GM18520 (cell line): Measurements from ENCODE around the gene OGN.
"Not testable (repeated sequence)": the region's sequence is repeated elsewhere in the genome, so short reads cannot be mapped to it uniquely, and the experiment has no call there.

Experiments
- ATAC-seq: cut with Tn5 transposase; IDR thresholded peaks from one replicate; pipeline ENCODE4 v1.9.1; 2021; ENCODE audit not compliant: unreplicated experiment

The OGN gene, protein sequence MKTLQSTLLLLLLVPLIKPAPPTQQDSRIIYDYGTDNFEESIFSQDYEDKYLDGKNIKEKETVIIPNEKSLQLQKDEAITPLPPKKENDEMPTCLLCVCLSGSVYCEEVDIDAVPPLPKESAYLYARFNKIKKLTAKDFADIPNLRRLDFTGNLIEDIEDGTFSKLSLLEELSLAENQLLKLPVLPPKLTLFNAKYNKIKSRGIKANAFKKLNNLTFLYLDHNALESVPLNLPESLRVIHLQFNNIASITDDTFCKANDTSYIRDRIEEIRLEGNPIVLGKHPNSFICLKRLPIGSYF

DNA sequence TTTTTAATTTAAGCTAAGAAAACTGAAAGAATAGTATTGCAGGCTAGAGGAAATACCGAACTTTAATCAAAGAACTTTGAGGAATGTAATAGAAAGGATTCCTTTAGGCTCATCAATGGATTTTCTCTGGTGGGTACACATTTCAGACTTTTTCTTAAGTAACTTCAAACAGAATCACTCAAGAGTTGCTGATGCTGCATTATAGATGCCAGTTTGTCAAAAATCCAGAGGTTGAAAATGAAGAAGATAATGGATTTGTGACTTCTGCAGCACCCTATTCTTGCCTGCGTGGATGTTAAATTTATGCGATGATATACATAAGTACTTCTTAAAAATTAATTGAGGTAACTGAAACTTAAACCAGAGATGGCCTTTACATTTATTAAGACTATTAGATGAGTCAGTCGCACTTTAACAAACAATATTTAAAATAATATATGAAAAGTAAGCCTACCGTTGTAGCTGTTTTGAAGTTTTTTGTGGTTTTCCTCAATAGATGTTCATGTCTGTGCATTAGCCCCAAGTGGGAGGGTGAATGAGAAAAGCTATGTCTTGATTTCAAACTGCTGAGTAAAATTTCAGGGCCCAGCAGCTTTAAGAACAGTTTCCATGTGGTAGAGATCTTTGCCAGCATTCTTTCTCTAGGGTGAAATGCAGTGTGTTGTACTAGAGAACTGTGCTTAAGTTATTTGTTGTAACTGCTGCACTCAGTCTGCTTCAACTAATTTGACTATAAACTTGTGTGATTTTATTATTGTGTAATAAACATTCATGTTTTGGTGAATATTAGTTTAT, at the start of gene OGN:
Gene OGN (minus strand): TSS at position 537 of the 795 bp plus-strand sequence. CDS start 1,171 bp downstream, outside the sequence.
- no peak for ATAC-seq

DNA sequence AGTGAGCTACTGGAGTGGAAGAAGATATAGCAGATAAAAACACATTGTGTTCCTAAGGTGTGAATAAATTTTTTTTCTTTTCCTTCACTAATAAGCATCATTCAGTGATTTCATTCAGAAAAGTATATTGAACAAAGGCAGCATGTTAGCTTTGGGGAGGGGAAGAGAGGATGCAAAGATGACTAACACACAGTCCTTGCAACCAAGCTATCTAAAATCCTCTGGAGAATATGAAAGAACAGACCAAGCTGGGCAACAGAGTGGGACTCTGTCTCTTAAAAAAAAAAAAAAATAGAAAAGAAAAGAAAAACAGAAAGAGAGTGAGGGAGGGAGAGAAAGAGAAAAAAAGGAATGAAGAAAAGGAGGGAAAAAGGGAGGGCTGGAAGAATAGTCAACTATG, 42.2 kb upstream of the OGN start:
- no peak for ATAC-seq

- no peak for ATAC-seq
Observed at GRCh38 chr9:92444841-92445240, 40.5 kb upstream of the OGN start.

- no peak for ATAC-seq
Observed at GRCh38 chr9:92440751-92441046, 36.3 kb upstream of the OGN start.

DNA sequence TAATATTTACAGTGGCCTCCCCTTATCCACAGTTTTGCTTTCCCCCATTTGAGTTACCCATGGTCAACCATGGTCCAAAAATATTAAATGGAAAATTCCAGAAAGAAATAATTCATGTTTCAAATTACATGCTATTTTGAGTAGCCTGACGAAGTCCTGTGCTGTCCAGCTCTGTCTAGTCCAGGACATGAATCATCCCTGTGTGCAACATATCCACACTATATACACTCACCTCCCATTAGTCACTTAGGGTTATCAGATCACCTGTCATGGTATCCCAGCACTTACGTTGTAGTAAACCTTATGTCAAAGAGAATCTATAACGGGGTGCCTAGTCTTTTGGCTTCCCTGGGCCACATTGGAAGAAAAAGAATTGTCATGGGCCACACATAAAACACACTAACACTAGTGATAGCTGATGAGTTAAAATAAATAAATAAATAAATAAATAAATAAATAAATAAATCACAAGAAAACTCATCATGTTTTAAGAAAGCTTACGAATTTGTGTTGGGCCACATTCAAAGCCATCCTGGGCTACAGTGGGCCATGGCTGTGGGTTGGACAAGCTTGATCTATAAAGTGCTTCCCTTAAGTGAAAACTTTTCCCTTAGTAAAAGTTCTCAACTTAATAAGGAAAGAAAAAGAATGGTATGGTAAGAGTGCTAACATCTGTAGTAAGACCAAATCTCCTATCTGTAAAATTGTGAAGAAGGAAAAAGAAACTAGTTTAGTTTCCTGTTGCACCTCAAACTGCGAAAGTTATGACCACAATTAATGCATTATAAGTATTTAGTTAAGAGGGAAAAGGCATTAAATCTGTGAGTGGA, 35.8 kb upstream of the OGN start:
- no peak for ATAC-seq

DNA sequence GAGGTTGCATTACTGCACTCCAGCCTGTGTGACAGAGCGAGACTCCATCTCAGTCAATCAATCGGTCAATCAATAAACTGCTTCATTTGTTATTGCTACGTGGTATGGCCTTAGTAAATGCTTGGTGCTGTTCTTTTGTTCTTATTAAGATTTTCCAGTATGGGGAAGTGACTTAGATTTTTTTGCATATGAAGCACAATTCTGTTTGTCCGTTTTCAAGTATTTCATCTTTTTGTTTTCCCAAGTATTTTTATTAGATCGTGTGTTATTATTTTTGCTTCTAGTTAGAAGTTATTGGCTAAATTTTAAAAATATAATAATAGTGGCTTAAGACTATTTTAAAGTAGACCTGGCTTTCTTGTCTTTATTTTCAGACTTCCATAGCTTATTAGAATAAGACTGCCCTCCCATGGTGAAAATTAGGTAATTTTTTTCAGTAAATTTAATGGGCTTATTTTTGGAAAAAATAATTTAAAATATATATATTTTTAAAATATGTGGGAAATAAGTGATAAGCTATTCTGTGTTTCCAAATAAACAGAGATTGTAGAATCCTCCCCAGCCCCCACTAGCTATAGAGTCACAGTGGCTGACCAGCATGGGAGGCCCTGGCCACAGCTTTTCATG, 34.6 kb upstream of the OGN start:
- ATAC-seq: no peak

DNA sequence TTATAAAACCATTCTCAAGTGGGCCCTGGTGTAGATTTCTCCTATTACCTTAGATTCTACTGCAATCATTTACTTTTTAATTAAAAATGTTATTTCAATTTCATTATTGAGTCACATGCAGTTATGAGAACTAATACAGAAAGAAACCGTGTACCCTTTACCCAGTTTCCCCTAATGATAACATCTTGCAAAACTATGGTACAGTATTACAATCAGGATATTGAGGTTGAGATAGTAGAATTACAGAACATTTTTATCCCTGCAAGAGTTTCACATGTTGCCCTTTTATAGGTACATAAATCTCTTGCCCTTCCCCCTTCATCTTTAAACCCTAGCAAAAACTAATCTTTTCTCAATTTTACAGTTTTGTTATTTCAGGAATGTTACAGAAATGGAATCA, 30.9 kb upstream of the OGN start:
- no peak for ATAC-seq

- no peak for ATAC-seq
Observed at GRCh38 chr9:92432972-92433548, 28.7 kb upstream of the OGN start.

DNA sequence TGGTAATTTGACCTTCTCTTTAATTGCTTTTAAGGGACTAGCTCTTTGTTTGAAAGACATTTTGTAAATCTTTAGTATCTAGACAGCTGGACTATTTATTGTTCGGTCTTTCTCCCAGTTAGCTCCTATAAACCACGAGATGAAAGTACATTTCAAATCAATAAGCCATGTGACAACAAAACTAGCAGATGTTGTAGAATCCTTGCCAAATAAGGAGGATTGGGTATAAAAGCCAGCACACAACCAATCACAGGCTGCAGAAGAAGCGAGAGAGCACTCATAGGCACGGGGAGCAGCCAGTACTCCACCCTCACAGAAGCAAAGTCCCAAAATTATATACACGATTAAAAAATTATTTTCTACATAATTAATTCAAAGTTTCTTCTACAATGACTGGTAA, 28.0 kb upstream of the OGN start:
- no peak for ATAC-seq

- no peak for ATAC-seq
Observed at GRCh38 chr9:92429836-92430235, 25.5 kb upstream of the OGN start.

DNA sequence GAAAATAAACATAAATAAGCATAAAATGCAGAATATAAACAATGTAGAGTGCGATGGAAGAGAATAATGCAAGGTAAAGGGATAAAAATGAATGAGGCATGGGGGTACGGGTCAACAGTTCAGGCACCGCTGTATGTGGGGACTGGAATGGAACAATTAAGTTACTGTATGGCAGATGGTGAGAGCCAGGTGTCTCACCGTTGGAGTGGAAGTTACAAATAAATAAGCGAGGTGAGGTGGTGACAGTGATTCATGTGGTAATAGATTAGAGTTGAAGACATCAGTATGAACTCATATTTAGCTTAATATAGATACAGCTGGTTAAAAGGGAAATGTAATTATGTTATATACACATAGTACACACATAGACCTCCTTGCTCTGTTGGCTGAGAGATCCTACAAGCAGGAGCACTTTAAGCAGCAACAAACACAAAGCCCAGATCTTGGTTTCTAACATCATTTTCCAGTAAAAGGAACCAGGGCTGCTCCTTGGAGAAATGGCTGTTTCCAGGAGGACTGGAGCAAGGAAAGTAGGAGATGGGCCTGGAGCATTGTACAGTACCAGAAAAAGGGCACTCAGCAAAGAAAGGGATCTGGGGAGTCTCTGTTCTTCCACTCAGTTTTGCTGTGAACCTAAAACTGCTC, 22.2 kb upstream of the OGN start:
- no peak for ATAC-seq

GRCh38 chr9:92425474-92425873, 21.1 kb upstream of the OGN start:
- no peak for ATAC-seq

- ATAC-seq: no peak
Observed at GRCh38 chr9:92424340-92424739, 20.0 kb upstream of the OGN start, which contains the start of gene OMD. Gene OMD (minus strand): TSS chr9:92424471. CDS start chr9:92417558, 6,913 bp downstream.

DNA sequence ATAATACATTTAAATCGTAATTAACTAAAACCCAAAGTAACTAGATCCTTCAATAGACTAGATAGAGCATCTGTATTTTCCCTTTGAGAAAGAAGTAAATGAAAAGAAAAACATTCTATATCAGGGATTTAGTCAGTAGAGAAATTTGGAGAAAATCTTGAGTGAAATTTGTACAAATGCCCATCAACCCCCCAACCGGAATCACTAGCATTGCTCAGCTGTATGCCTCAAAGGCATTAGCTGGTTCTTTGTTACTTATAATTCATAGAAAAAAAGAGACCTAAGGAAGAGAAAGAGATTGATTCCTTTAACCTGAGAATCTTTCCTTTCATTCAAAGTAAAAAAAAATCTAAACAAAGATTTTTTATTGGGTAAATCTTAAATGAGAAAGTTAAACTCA, 19.2 kb upstream of the OGN start:
- no peak for ATAC-seq

GRCh38 chr9:92422611-92423338, 18.4 kb upstream of the OGN start:
- no peak for ATAC-seq

DNA sequence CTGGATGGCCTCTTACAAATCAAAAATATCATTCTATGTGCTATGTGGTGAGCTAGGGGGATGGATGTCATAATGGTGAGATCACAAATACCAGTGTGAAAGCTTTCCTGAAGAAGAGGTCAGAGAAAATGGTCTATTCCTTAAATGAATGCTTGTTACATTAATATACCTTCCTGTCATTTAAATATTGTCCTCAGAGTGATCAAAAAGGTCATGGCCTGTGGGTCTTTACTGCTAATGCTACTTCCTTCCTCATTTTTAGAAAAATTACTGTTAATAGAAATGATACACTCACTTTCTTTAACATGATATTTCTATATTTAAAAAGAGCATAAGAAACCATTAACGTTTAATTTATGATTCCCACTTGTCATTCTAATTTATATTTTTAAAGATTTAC, 10.2 kb upstream of the OGN start:
- ATAC-seq: no peak

GRCh38 chr9:92411157-92411556, 6.8 kb upstream of the OGN start:
- not testable (repeated sequence) for ATAC-seq

- ATAC-seq: no peak
Observed at GRCh38 chr9:92408747-92409478, 4.5 kb upstream of the OGN start.

- ATAC-seq: no peak
Observed at GRCh38 chr9:92407818-92408217, 3.4 kb upstream of the OGN start.
